ENCODE measurements around the gene NAA50.

The NAA50 gene

GRCh38 chr3:113684271-113684819 is 61.7 kb downstream of the NAA50 start:
- no peak for DNase-seq

GRCh38 chr3:113678773-113679172 is 67.3 kb downstream of the NAA50 start:
- no peak for DNase-seq

GRCh38 chr3:113677737-113678136 is 68.3 kb downstream of the NAA50 start:
- DNase-seq: no peak

- no peak for DNase-seq
These were observed 69.8 kb downstream of the NAA50 start for GRCh38 chr3:113676261-113676660.

- DNase-seq: no peak
These were observed 72.5 kb downstream of the NAA50 start for GRCh38 chr3:113673593-113673992.

GRCh38 chr3:113668015-113668414 is 78.0 kb downstream of the NAA50 start:
- no peak for DNase-seq

Measured in activated CD4-positive, alpha-beta T cell treated with anti-CD3 and anti-CD28 coated beads, Interleukin-2, amount 50 U/mL, for 4 hours (primary cell).